HL-60/S4 (cell line): ENCODE measurements around the gene PRB4.
"Not testable (repeated sequence)": the region's sequence is repeated elsewhere in the genome, so short reads cannot be mapped to it uniquely, and the experiment has no call there.

Source experiments
- in situ Hi-C: fragments of 300-500 bp; cut with MboI; formaldehyde crosslinking; loops from 2 replicates; pipeline ENCODE4 v1.14.3; 2022; ENCODE audit warnings: low sequenced_read_pairs

Gene PRB4

GRCh38 chr12:11310336-11310735, at the start of gene PRB4:
Gene PRB4 (minus strand): TSS chr12:11310436. CDS start chr12:11310398, 38 bp downstream.
- in situ Hi-C loops = no loop called here

GRCh38 chr12:11351736-11352135, 41.5 kb upstream of the PRB4 start:
- in situ Hi-C loops = not testable (repeated sequence)

- in situ Hi-C loops = no loop called here
These were observed 38.2 kb upstream of the PRB4 start for GRCh38 chr12:11348439-11348838.

- in situ Hi-C loops = no loop called here
These were observed 37.6 kb upstream of the PRB4 start for GRCh38 chr12:11347810-11348209.

GRCh38 chr12:11344500-11344899, 34.3 kb upstream of the PRB4 start:
- in situ Hi-C loops = no loop called here

- in situ Hi-C loops = no loop called here
These were observed 14.2 kb upstream of the PRB4 start for GRCh38 chr12:11324426-11324825.

GRCh38 chr12:11321980-11322379, 11.7 kb upstream of the PRB4 start:
- in situ Hi-C loops = no loop called here

GRCh38 chr12:11307143-11307542, 3.1 kb downstream of the PRB4 start:
- in situ Hi-C loops = no loop called here

GRCh38 chr12:11273449-11273848, 36.8 kb downstream of the PRB4 start:
- in situ Hi-C loops = no loop called here

GRCh38 chr12:11269607-11270006, 40.6 kb downstream of the PRB4 start, which contains the start of gene PRB3:
Gene PRB3 (minus strand): TSS chr12:11269707. CDS start chr12:11269669, 38 bp downstream.
- in situ Hi-C loops = no loop called here

GRCh38 chr12:11264501-11264900, 45.7 kb downstream of the PRB4 start:
- in situ Hi-C loops = no loop called here
